HG03354 (cell line): Measurements from ENCODE around the gene FAM181B.

Experiments
- ATAC-seq: cut with Tn5 transposase; IDR thresholded peaks from one replicate; pipeline ENCODE4 v1.9.1; 2021; ENCODE audit warnings: mild to moderate bottlenecking; ENCODE audit not compliant: unreplicated experiment, poor library complexity, severe bottlenecking

FAM181B gene, protein sequence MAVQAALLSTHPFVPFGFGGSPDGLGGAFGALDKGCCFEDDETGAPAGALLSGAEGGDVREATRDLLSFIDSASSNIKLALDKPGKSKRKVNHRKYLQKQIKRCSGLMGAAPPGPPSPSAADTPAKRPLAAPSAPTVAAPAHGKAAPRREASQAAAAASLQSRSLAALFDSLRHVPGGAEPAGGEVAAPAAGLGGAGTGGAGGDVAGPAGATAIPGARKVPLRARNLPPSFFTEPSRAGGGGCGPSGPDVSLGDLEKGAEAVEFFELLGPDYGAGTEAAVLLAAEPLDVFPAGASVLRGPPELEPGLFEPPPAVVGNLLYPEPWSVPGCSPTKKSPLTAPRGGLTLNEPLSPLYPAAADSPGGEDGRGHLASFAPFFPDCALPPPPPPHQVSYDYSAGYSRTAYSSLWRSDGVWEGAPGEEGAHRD

DNA sequence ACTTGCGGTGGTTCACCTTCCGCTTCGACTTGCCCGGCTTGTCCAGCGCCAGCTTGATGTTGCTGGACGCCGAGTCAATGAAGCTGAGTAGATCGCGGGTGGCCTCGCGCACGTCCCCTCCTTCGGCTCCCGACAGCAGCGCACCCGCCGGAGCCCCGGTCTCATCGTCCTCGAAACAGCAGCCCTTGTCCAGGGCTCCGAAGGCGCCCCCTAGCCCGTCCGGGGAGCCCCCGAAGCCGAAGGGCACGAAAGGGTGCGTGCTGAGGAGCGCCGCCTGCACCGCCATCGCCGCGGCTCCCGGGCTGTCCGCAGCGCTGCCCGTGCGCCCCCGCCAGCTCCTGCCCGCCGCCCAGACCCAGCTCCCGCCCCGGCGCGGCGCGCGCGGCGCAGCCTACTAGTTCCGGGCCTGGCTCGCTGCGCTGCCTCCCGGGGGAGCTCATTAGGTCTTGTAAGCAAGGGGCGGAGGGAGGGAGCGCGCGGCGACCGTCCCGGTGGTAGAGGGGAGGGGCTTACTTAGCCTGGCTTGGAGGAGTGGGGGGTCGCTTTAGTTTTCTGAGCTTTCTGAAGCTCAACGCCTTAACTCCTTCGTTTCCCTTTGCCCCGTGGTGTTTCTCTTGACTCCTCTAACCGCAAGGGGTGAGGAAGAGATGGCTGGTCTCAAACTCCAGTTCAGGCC lies at the start of gene FAM181B:
Gene FAM181B, minus strand, starts transcription at position 421 of the 676 bp plus-strand sequence. Its CDS starts 135 bp downstream, at position 286.
- peak; percentile 61 for ATAC-seq

DNA sequence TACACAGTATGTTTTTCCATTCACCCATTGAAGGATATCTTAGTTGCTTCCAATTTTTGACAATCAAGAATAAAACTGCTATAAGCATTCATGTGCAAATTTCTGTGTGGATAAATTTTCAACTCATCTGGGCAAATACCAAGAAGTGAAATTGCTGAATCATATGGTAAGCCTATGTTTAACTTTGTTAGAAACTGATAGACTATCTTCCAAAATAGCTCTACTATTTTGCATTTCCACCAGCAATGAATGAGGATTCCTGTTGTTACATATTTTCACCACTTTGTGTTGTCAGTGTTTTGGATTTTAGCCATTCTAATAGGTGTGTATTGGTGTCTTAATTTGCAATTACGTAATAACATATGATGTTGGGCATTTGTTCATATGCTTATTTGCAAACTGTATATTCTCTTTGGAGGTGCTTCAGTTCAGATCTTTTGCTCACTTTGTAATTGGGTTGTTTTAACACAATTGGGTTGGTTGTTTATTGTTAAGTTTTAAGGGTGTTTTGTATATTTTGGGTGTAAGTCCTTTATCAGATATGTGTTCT lies 49.2 kb upstream of the FAM181B start:
- no peak for ATAC-seq

DNA sequence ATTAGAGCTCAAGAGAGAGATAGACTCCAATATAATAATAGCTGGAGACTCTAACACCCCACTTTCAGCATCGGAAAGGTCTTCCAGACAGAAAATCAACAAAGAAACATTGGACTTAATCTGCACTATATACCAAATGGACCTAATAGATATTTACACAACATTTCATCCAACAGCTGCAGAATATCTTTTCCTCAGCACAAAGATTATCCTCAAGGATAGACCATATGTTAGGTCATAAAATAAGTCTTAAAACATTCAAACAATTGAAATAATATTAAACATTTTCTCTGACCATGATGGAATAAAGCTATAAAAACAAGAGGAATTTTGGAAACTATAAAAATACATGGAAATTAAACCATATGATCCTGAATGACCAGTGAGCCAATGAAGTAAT lies 45.1 kb upstream of the FAM181B start:
- ATAC-seq, result no peak

DNA sequence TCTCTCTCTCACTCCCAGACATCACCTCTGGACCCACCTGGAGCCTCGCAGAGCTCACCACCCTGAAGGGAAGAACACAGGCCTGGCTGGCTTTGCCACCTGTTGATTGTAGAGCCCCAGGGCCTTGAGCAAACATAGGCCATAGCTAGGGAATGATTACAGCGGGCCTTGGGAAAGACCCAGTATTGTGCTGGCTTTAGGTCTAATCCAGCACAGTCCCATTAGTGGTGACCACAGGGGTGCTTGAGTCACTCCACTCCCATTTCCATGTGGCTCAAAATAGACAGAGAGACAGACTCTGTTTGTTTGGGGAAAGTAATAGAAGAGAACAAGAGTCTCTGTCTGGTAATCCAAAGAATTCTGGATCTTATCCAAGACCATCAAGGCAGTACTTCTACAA lies 42.7 kb upstream of the FAM181B start:
- no peak for ATAC-seq

DNA sequence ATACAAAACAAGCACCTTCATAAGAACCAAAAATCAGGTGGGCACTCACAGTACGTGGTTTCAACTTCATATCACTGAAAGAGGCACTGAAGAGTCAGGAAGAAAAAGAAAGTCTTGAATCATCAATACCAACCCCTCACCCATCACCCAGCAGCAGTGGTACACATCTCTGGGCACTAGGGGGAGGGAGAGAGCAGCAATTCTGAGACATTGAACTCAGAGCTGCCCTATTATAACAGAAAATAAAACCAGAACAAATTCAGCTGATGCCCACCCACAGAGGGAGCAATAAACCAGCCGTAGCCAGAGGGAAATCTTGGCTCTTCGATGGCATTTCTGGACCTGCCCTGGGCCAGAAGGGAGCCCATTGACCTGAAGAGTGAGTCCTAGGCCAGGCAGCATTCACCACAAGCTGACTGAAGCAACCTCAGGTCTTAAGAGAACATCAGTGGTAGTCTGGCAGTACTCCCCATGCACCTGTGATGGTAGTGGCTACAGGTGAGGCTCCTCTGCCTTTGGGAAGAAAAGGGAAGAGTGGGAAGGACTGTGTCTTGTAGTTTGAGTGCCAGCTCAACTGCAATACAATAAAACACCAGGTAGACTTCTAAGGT lies 42.2 kb upstream of the FAM181B start:
- peak; percentile 100 for ATAC-seq

DNA sequence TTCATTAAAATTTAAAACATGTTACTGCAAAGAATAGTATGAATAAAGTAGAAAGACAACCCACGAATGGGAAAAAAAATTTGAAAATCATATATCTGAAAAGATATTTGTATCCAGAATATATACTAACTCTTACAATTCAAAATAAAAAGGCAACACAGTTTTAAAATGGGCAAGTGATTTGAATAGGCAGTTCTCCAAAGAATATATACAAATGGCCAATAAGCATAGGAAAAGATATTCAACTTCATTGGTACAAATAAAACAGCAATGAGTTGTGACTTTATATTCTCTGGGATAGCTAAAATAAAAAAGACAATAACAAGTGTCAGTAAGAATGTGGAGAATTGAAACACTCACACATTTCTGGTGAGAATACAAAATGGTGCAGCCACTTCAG lies 41.6 kb upstream of the FAM181B start:
- ATAC-seq, result no peak

DNA sequence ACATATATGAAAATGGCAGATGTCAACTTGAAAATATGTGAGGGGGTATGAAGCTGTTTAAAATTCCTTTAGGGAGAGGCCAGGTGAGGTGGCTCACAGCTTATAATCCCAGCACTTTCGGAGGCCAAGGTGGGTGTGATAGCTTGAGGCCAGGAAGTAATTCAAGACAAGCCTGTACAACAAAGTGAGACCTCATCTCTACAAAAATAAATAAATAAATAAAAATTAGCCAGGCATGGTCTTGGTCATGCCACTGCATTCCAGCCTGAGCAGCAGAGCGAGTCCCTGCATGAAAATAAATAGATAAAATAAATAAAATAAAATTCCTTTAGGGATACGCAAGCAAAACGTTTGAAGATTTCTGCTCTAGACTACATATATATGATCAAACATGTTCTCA lies 38.1 kb upstream of the FAM181B start:
- no peak for ATAC-seq

DNA sequence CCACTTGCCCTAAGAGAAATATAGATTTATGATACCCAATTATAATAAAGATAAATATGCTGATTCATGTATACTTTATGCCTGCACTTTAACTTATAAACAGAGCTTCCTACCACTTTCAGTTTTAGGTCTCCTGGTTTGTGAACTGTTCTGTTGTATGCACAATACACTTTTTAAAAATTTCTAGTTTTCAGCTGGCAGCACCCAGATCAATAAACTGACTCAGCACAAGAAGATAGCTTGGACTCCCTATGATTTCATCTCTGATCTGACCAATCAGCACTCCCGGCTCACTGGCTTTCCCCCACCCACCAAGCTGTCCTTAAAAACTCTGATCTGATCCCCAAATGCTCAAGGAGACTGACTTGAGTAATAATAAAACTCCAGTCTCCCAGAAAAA lies 33.5 kb upstream of the FAM181B start:
- ATAC-seq, result no peak

DNA sequence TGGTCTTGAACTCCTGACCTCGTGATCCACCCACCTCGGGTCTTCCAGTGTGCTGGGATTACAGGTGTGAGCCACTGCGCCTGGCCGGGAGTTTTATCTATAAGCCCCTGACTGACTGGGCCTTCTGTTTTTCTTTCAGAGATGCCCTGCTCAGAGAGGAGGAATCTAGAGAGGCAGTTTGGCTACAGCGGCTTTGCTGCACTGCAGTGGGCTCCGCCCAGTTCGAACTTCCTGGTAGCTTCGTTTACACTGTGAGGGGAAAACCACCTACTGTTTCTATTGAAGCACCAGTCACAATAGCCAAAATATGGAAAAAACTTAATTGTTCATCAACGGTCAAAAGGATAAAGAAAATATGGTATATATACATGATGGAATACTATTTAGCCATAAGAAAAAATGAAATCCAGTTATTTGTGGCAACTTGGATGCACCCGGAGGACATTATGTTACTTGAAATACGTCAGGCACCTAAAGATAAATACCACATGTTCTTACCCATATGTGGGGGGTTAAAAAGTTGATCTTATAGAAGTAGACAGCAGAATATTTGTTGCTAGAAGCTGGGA lies 31.9 kb upstream of the FAM181B start:
- no peak for ATAC-seq

DNA sequence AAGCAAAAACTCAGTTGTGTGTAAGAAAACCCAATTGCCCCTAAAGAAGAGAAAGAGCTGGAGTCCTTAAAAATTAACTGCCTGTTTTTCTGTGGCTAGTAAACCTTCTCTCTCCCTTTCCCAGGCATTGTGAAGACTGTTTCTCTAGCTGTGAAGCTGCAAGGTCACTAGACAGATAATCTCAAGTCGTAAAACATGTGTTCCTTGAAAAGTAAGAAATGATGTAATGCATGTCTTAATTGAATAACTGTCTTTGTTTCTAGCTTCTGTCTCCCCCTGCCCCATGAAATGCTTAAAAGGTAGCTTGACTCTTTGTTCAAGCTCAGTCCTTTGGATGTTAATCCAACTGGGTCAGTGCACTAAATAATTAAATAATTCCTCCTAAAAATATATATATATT lies 29.5 kb upstream of the FAM181B start:
- no peak for ATAC-seq

DNA sequence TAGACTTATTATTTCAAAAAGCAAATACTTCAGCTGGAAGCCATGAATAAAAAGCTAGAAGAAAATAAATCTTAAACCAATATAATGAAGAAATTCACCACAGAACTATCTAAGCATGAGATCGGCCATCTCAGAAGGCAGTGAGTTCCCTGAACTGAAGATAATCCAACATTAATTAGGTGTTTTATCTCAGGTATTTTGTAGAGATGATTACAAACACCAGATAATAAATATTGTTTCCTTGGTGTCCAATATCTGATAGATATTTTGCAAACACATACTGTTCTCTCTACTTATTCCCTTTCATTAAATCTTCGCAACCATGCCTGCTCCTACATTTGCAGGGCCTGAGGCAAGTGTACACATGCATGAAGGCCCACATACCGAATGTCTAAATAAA lies 26.0 kb upstream of the FAM181B start:
- ATAC-seq, result no peak

DNA sequence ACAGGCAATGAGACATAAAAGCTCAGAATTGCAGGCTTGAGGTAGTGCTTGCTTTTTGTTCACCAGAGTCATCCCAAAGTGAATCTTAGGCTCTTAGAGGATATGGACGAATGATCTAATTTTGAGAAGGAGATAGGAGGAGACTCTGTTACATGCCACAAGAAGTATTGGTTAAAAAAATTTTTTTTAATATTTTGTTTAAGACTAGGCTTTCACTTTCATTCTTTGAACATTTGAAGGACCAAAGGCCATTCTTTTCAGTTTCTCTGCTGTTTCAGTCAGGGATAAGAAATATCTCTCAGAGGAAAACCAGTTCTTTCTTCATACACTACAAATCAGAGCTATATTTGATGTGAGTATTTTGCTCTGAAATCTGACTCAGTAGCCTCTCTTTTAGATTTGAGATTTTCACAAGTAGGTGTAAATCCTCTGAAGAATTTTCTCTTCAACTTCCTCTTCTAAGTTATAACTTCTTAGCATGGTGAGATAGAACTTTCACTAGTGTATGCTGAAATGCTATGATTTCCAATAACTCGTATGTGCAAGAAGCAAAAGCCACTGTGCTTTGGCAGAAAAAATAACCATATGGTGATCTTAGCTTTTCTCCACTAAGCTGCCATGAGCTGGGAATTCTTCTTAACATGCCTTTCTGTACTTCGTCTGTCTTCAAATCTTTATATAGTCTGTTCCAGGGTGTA lies 24.1 kb upstream of the FAM181B start:
- no peak for ATAC-seq

DNA sequence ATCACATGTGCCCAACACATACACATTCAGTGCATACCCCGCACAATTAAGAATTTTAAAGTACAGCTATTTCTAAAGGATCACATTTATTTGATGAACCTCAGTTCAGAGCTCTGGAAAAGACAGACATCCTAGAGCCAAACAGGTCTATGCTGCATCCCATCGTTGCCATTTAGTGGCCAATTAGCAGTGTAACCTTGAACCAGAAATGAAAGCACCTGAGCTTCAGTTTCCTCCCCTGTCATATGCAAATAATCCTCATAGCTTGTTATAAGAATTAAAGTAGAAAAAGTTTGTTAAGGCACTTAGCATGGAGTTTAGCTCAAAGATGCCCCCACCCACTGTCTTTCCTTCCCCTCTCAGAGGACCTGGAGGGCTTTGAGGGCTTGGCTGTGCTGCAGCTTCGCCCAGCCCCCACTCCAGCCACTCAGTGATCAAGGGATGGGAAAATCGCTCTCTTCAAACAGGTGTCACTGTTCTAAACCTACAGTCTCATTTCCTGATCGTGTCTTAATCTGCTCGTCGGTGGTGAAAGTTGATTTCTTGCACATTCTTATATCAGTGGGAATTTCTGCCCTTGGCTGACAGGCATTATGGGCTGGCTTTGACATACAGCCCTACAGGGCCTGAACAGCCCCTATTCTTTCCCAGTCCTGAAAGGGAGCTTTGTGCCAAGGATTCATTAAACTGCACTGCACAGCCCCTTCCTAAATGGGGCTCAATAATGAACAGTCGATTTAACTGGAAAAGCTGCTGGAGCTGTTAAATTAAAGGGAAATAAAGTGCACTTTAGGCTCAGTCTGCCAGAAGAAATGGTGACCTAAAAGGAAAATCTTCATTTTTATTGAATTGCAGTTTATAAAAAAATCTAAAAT lies 23.3 kb upstream of the FAM181B start:
- no peak for ATAC-seq

DNA sequence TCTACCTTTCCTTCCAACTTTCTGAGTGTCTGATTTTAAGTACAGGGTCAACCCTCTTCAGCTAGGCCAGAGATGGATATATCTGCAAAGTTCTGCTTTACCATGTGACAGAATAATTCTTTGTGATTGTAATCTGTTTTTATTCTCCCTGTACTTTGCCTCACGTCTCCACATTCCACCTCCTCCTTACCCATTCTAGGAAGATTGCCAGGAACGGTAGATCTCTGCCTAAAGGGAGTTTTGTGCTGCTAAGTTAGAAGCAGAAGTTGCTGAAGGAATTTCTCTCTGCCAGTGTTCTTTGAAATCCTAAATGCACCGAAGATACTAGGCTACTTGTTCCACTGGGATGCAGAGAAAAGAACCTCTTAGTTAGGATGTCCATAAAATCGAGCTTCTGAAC lies 20.7 kb upstream of the FAM181B start:
- ATAC-seq, result no peak

DNA sequence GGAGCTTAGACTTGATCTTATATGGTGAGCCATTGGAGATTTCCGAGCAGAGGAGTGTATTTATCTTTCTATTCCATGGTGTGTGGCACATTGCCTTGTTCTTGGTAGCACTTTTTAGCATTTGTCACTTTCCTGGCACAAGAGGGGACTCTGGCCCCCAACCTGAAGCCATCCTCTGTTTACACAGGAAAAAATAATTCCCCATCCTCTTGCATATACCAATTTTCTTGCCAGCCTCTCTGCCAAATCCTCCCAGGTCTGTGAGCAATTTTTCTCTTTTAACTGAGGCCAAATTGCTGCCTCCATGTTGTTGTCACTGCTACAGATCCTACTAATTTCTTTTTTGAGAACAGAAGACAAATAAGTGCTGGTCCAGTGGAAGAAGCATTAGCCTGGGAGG lies 20.3 kb upstream of the FAM181B start:
- ATAC-seq, result no peak

DNA sequence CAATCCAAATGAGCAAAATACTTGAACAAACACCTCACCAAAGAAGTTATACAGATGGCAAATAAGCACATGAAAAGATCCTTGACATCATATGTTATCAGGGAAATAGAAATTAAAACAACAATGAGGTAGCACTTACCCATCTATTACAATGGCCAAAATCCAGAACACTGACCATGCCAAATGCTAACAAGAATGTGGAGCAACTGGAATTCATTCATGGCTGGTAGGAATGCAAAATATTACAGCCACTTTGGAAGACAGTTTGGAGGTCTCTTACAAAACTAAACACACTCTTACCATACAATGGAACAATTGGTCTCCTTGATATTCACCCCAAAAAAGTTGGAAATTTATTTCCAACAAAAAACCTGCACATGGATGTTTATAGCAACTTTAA lies 19.1 kb upstream of the FAM181B start:
- ATAC-seq, result no peak

DNA sequence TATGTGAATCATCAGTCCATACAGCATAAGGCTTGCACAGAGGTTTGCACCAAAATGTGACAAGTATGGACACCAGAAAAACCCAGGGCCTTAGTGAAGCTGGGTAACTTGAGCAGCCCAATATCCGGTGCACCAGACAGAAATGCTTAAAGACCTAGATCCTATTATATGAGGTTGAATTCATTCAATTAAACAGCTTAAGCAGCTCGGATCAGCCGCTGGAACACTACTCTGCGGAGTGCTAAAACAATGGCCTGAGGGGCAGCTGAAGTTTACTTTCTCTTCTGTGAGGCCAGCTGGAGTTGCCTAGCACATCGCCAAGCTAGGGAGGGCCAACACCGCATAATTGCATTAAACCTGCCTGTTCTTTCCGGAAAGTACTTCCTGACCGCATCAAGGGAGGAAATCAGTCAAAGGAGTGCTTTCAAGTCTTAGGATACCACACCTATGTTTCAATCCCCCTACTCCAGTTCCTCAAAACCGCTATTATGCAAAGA lies 17.0 kb upstream of the FAM181B start:
- ATAC-seq, result peak; percentile 79

DNA sequence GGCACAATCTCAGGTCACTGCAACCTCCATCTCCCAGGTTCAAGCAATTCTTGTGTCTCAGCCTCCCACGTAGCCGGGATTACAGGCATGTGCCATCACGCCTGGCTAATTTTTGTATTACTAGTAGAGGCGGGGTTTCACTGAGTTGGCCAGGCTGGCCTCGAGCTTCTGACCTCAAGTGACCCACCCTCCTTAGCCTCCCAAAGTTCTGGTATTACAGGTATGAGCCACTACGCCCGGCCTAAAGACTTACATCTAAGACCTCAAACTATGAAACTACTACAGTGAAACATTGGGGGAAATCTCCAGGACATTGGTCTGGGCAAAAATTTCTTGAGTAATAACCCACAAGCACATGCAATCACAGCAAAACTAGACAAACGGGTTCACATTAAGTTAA lies 13.8 kb upstream of the FAM181B start:
- ATAC-seq, result no peak

DNA sequence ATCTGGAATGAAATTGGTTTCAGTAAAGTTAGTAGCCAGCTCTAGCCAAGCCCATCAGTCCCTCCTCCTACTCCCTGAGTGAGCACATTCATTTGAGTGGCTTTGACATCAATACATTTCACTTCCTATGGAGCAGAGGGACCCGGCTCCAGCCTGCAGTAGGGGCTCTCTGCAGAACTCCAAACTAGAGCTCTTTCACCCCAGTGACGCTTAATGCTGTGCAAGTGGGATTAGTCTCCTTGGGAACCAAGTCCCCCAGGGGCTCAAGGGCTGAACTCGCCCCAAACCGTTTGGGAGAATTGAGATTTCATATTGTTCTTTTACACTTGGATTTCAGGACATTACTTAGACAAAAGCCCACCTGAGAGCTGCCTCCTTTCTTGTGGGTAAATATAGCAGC lies 4.4 kb upstream of the FAM181B start:
- ATAC-seq, result no peak
